Ovary (tissue), 3 donors: Measurements from ENCODE around the gene ZMYND8.

ENCODE experiments used
- EP300 ChIP-seq: sonication (generic); formaldehyde crosslinking; IDR thresholded peaks from one replicate; pipeline ENCODE4 v1.6.1; 2017; ENCODE audit warnings: antibody characterized with exemption
- POLR2A ChIP-seq: fragments of 450-650 bp; IDR thresholded peaks from one replicate; pipeline ENCODE4 v1.6.1; 2017; ENCODE audit warnings: antibody characterized with exemption, mild to moderate bottlenecking, moderate library complexity
- TF ChIP-seq, protein P1 (sequence below), 3 donors: fragments of 450-650 bp in 2 of 3; fragments of 200-600 bp in 1 of 3; IDR thresholded peaks; one replicate each; pipeline versions ENCODE4 v1.5.1 to v1.8.0; 2016 to 2022; ENCODE audit warnings: antibody characterized with exemption in 3 of 3, mild to moderate bottlenecking in 1 of 3
- donor health status: DM: no; HTN: no; CAD: no.

DNA sequence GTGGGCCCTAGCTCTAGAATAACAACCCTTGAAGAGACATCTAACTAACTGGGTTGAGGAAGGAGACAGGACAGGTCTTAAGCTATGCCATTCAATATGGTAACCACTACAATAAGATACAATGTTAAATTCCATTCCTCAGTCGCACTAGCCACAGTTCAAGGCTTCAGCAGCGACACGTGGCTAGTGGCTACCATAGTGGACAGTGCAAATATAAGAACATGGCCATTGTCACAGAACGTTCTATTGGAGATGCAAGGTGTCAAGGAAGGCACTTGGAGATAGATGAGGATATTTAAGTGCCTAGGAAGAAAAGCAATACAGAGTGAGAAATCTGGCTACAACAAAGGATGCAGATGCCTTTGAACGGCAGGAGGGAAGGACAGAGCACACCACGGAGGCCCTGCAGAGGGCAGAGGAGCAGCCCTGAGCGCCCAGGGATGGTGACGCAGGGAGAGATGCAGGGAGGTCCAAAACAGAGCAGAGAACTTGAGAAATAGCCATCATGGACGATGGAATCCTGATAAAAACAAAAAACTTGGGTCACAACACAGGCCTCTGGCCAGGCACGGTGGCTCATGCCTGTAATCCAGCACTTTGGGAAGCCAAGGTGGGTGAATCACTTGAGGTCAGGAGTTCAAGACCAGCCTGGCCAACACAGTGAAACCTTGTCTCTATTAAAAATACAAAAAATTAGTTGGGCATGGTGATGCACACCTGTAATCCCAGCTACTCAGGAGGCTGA, 140.7 kb downstream of the ZMYND8 start:
- TF ChIP-seq, protein P1, sequence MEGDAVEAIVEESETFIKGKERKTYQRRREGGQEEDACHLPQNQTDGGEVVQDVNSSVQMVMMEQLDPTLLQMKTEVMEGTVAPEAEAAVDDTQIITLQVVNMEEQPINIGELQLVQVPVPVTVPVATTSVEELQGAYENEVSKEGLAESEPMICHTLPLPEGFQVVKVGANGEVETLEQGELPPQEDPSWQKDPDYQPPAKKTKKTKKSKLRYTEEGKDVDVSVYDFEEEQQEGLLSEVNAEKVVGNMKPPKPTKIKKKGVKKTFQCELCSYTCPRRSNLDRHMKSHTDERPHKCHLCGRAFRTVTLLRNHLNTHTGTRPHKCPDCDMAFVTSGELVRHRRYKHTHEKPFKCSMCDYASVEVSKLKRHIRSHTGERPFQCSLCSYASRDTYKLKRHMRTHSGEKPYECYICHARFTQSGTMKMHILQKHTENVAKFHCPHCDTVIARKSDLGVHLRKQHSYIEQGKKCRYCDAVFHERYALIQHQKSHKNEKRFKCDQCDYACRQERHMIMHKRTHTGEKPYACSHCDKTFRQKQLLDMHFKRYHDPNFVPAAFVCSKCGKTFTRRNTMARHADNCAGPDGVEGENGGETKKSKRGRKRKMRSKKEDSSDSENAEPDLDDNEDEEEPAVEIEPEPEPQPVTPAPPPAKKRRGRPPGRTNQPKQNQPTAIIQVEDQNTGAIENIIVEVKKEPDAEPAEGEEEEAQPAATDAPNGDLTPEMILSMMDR (IDR thresholded peaks at IDR 0.05), result no peak
- TF ChIP-seq POLR2A, result no peak
- no peak for TF ChIP-seq EP300
